HCT116 (cell line): Measurements from ENCODE around the gene VWA5B1.

Source experiments
- EZH2 ChIP-seq: fragments of 200-600 bp; sonication (generic); IDR thresholded peaks from 2 replicates; pipeline ENCODE4 v1.6.1; 2017; ENCODE audit warnings: antibody characterized with exemption, mixed run types
- TF ChIP-seq, protein P1 (sequence below), 3 experiments: fragments of 200-600 bp in 1 of 3; sonication (generic) in 1 of 3; IDR thresholded peaks in 2 of 3; conservative IDR thresholded peaks in 1 of 3; 2 replicates each; pipeline ENCODE4 v1.5.1; 2012 to 2017; ENCODE audit warnings: low read depth in 2 of 3, low read length in 2 of 3, antibody characterized with exemption in 1 of 3, borderline replicate concordance in 1 of 3, control low read depth in 1 of 3, mild to moderate bottlenecking in 1 of 3, mixed read lengths in 1 of 3, mixed run types in 1 of 3, moderate library complexity in 1 of 3; ENCODE audit not compliant: insufficient read depth in 1 of 3
- TF ChIP-seq, protein P2 (sequence below): IDR thresholded peaks from 2 replicates; pipeline ENCODE4 v1.6.1; 2011; ENCODE audit warnings: mild to moderate bottlenecking, low read length, moderate library complexity; ENCODE audit not compliant: insufficient replicate concordance; ENCODE audit errors: extremely low read depth

DNA sequence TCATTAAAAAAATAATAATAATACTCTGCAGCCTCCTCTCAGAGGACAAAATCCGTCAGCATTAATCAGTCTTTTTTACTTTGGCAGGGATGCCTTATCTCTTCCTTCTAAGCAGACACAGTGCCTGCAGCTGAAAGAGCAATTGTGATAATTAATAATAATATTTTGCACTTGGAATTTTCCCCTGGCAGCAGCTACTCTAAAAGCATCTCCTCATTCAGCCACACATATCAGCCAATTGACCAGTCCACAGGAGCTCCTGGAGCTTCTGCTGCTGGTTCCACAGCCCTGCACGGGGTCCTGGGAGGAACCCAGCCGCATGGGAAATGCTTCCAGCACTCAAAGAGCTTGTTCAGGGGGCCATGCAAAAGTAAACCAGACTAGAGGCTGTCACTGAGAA lies 31.0 kb upstream of the VWA5B1 start:
- TF ChIP-seq, protein P1, sequence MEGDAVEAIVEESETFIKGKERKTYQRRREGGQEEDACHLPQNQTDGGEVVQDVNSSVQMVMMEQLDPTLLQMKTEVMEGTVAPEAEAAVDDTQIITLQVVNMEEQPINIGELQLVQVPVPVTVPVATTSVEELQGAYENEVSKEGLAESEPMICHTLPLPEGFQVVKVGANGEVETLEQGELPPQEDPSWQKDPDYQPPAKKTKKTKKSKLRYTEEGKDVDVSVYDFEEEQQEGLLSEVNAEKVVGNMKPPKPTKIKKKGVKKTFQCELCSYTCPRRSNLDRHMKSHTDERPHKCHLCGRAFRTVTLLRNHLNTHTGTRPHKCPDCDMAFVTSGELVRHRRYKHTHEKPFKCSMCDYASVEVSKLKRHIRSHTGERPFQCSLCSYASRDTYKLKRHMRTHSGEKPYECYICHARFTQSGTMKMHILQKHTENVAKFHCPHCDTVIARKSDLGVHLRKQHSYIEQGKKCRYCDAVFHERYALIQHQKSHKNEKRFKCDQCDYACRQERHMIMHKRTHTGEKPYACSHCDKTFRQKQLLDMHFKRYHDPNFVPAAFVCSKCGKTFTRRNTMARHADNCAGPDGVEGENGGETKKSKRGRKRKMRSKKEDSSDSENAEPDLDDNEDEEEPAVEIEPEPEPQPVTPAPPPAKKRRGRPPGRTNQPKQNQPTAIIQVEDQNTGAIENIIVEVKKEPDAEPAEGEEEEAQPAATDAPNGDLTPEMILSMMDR (IDR thresholded peaks at IDR 0.05 in 2 of 3, conservative IDR thresholded peaks at IDR 0.05 in 1 of 3; ENCODE audit: borderline replicate concordance in 1 of 3, insufficient read depth in 1 of 3, low read depth in 2 of 3, low read length in 2 of 3), result no peak
- TF ChIP-seq, protein P2, sequence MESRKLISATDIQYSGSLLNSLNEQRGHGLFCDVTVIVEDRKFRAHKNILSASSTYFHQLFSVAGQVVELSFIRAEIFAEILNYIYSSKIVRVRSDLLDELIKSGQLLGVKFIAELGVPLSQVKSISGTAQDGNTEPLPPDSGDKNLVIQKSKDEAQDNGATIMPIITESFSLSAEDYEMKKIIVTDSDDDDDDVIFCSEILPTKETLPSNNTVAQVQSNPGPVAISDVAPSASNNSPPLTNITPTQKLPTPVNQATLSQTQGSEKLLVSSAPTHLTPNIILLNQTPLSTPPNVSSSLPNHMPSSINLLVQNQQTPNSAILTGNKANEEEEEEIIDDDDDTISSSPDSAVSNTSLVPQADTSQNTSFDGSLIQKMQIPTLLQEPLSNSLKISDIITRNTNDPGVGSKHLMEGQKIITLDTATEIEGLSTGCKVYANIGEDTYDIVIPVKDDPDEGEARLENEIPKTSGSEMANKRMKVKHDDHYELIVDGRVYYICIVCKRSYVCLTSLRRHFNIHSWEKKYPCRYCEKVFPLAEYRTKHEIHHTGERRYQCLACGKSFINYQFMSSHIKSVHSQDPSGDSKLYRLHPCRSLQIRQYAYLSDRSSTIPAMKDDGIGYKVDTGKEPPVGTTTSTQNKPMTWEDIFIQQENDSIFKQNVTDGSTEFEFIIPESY, result no peak
- TF ChIP-seq EZH2, result no peak
